Stomach (tissue), 9 donors: Measurements from ENCODE around the gene HPD. TPM values are rescaled to one million over a fixed set of nuclear protein-coding genes. Genes with fewer than 3 reads are reported as not detected.
"Not testable (repeated sequence)": the region's sequence is repeated elsewhere in the genome, so short reads cannot be mapped to it uniquely, and the experiment has no call there.

ENCODE experiments used
- DNase-seq, 2 donors: peaks; one replicate each; pipeline versions ENCODE4 v3.0.0 to v3.0.0-alpha.2; 2013 to 2019
- H3K27ac ChIP-seq, 5 donors: fragments of 200-600 bp in 4 of 5; sonication (generic) in 4 of 5; one replicate each; pipeline ENCODE4 v1.5.1; 2013 to 2019; ENCODE audit warnings: mild to moderate bottlenecking in 1 of 5, moderate library complexity in 1 of 5
- H3K27me3 ChIP-seq, 3 donors: fragments of 200-600 bp; sonication (generic); one replicate each; pipeline ENCODE4 v1.5.1; 2017 to 2019; ENCODE audit warnings: mixed run types in 1 of 3
- H3K36me3 ChIP-seq, 4 donors: fragments of 200-600 bp; sonication (generic); 1 replicate in 3 of 4; 2 replicates in 1 of 4; pipeline ENCODE4 v1.5.1; 2016 to 2019
- H3K4me1 ChIP-seq, 4 donors: fragments of 200-600 bp; sonication (generic); one replicate each; pipeline ENCODE4 v1.5.1; 2016 to 2019
- H3K4me3 ChIP-seq, 4 donors: fragments of 200-600 bp; sonication (generic) in 3 of 4; one replicate each; pipeline ENCODE4 v1.5.1; 2016 to 2019; ENCODE audit warnings: mild to moderate bottlenecking in 1 of 4
- H3K9me3 ChIP-seq, 4 donors: fragments of 200-600 bp; sonication (generic); one replicate each; pipeline ENCODE4 v1.5.1; 2016 to 2019
- CTCF ChIP-seq, 7 experiments: fragments of 450-650 bp in 4 of 7; fragments of 200-600 bp in 3 of 7; sonication (generic) in 3 of 7; IDR thresholded peaks; one replicate each; pipeline ENCODE4 v1.5.1; 2016 to 2019; ENCODE audit warnings: antibody characterized with exemption in 7 of 7, control low read depth in 2 of 7, mild to moderate bottlenecking in 1 of 7
- EP300 ChIP-seq: sonication (generic); formaldehyde crosslinking; IDR thresholded peaks from one replicate; pipeline ENCODE4 v1.6.1; 2017; ENCODE audit warnings: antibody characterized with exemption
- POLR2A ChIP-seq, 4 donors: fragments of 450-650 bp; IDR thresholded peaks; one replicate each; pipeline ENCODE4 v1.6.1; 2016; ENCODE audit warnings: antibody characterized with exemption in 4 of 4, control low read depth in 2 of 4, mild to moderate bottlenecking in 1 of 4, moderate library complexity in 1 of 4
- POLR2AphosphoS5 ChIP-seq, 3 donors: sonication (generic); formaldehyde crosslinking; IDR thresholded peaks; one replicate each; pipeline ENCODE4 v1.6.1; 2016; ENCODE audit warnings: antibody characterized with exemption in 3 of 3
- WGBS, 5 donors: extraction: QIAGEN DNeasy Blood & Tissue Kit in 3 of 5; methylation state at CpG; one replicate each; pipeline versions ENCODE4 v1.1.5 to v1.1.7; 2013 to 2018; 5-methylcytosine and 5-hydroxymethylcytosine counted together
- intact Hi-C: fragments of 100-400 bp; cut with DNase I; formaldehyde crosslinking; loops from one replicate; pipeline ENCODE4 v1.15.1; 2023; ENCODE audit warnings: low total_unique reads
- polyA plus RNA-seq, 3 donors: library from polyadenylated mRNA; stranded (reverse); fragments of 200-250 nt; gene quantifications; one replicate each; pipeline ENCODE4 v1.2.3, GENCODE V29; 2013
- total RNA-seq, 5 donors: library from RNA; depleted of rRNA; stranded (reverse); fragments of >200 nt; gene quantifications; one replicate each; pipeline versions ENCODE4 v1.1.0 to v1.2.3, GENCODE V29; 2014 to 2016
- donor health status: healthy with polysubstance abuse.
- donor health status: Bipolar disorder and iron deficiency.
- donor health status: healthy.

The HPD gene
- total and polyA plus RNA-seq, 8 donors: 0.40 to 3.1 (median 0.73) TPM; not detected in 5

- H3K36me3 ChIP-seq: no peaks in the 10 kb centered on the region
- intact Hi-C loops: no loop called here
- no peak overlapping the region for H3K4me3 ChIP-seq
- H3K27ac ChIP-seq: no peak overlapping the region
- WGBS, 5 donors: 86 to 95% (median 90%) methylated on average over 6 of the region's 6 CpGs
- no peaks in the 10 kb centered on the region for H3K27me3 ChIP-seq
- H3K9me3 ChIP-seq: no peaks in the 10 kb centered on the region
- TF ChIP-seq POLR2AphosphoS5 (IDR thresholded peaks at IDR 0.05): no peak
- no peak for TF ChIP-seq POLR2A (IDR thresholded peaks at IDR 0.05)
- TF ChIP-seq CTCF (IDR thresholded peaks at IDR 0.05): no peak
- no peak for TF ChIP-seq EP300
- peaks cover 0 to 14% (median 9%) of the 10 kb centered on the region in 4 donors for H3K4me1 ChIP-seq
- no peak for DNase-seq
Observed at GRCh38 chr12:121875582-121875981, 16.9 kb upstream of the HPD start.

- peaks cover 0 to 14% (median 9%) of the 10 kb centered on the region in 4 donors for H3K4me1 ChIP-seq
- peak overlapping the region in 2 of 5 donors; percentile 53 to 78 for H3K27ac ChIP-seq
- DNase-seq: no peak
- H3K9me3 ChIP-seq: no peaks in the 10 kb centered on the region
- H3K27me3 ChIP-seq: no peaks in the 10 kb centered on the region
- 81 to 95% (median 92%) methylated on average over 6 of the region's 6 CpGs for WGBS, 5 donors
- intact Hi-C loops: no loop called here
- TF ChIP-seq EP300 (no peak), CTCF (IDR thresholded peaks at IDR 0.05) (no peak), POLR2AphosphoS5 (IDR thresholded peaks at IDR 0.05) (no peak), POLR2A (IDR thresholded peaks at IDR 0.05) (no peak)
- no peak overlapping the region for H3K4me3 ChIP-seq
- H3K36me3 ChIP-seq: no peaks in the 10 kb centered on the region
Observed at GRCh38 chr12:121874071-121874470, 15.4 kb upstream of the HPD start.

GRCh38 chr12:121873216-121873569, 14.5 kb upstream of the HPD start:
- Histone ChIP-seq H3K36me3 (no peaks in the 10 kb centered on the region), H3K4me3 (no peak overlapping the region), H3K4me1 (peaks cover 0 to 14% (median 9%) of the 10 kb centered on the region in 4 donors), H3K27ac (peak overlapping the region in 4 of 5 donors; percentile 53 to 78 (median 60)), H3K27me3 (no peaks in the 10 kb centered on the region), H3K9me3 (no peaks in the 10 kb centered on the region)
- intact Hi-C loops: no loop called here
- 89 to 94% (median 92%) methylated on average over 6 of the region's 6 CpGs for WGBS, 5 donors
- DNase-seq: peak in 1 of 2 donors; percentile 16
- no peak for TF ChIP-seq POLR2AphosphoS5 (IDR thresholded peaks at IDR 0.05)
- TF ChIP-seq CTCF (IDR thresholded peaks at IDR 0.05): no peak
- no peak for TF ChIP-seq POLR2A (IDR thresholded peaks at IDR 0.05)
- no peak for TF ChIP-seq EP300

- Histone ChIP-seq H3K4me3 (no peak overlapping the region), H3K9me3 (no peaks in the 10 kb centered on the region), H3K27ac (peak overlapping the region in 4 of 5 donors; percentile 53 to 78 (median 60)), H3K4me1 (peaks cover 0 to 14% (median 9%) of the 10 kb centered on the region in 4 donors), H3K36me3 (no peaks in the 10 kb centered on the region), H3K27me3 (no peaks in the 10 kb centered on the region)
- DNase-seq: peak; percentile 42 to 95
- intact Hi-C loops: no loop called here
- WGBS, 5 donors: 32 to 45% (median 44%) methylated on average over 5 of the region's 5 CpGs
- TF ChIP-seq POLR2AphosphoS5 (IDR thresholded peaks at IDR 0.05) (peak in 1 of 3 donors; percentile 53), EP300 (no peak)
Observed at GRCh38 chr12:121872546-121873215, 14.0 kb upstream of the HPD start.

- Histone ChIP-seq H3K27ac (peak overlapping the region in 1 of 5 donors; percentile 78), H3K36me3 (no peaks in the 10 kb centered on the region), H3K4me1 (peaks cover 0 to 14% (median 9%) of the 10 kb centered on the region in 4 donors), H3K27me3 (no peaks in the 10 kb centered on the region), H3K9me3 (no peaks in the 10 kb centered on the region), H3K4me3 (no peak overlapping the region)
- DNase-seq: peak in 1 of 2 donors; percentile 11
- intact Hi-C loops: no loop called here
- WGBS, 5 donors: 51 to 73% (median 56%) methylated on average over 2 to 3 of the region's 3 CpGs
- TF ChIP-seq CTCF (IDR thresholded peaks at IDR 0.05) (no peak), POLR2A (IDR thresholded peaks at IDR 0.05) (no peak), POLR2AphosphoS5 (IDR thresholded peaks at IDR 0.05) (no peak), EP300 (no peak)
Observed at GRCh38 chr12:121871467-121871866, 12.8 kb upstream of the HPD start.

- whole genome bisulfite sequencing, 5 donors: 93 to 98% (median 95%) methylated on average over 7 to 8 of the region's 8 CpGs
- H3K27me3 ChIP-seq, DNase-seq, H3K36me3 ChIP-seq, H3K4me3 ChIP-seq, H3K9me3 ChIP-seq, H3K27ac ChIP-seq, intact Hi-C loops: not testable (repeated sequence)
- H3K4me1 ChIP-seq: peaks cover 0 to 14% (median 9%) of the 10 kb centered on the region in 4 donors
Observed at GRCh38 chr12:121869229-121869628, 10.6 kb upstream of the HPD start.
